Endometrial microvascular endothelial cells (primary cell): ENCODE measurements around the gene SYN1. TPM values are rescaled to one million over a fixed set of nuclear protein-coding genes. Genes with fewer than 3 reads are reported as not detected.
"Not testable (repeated sequence)": the region's sequence is repeated elsewhere in the genome, so short reads cannot be mapped to it uniquely, and the experiment has no call there.

ENCODE experiments used
- in situ Hi-C: cut with HindIII; loops from 2 replicates; pipeline ENCODE4 v1.10.0; 2017; ENCODE audit warnings: low sequenced_read_pairs, low pct_unique_long_range_greater_than_20kb; ENCODE audit errors: inconsistent ontology term
- total RNA-seq: library from RNA; depleted of rRNA; stranded (reverse); fragments of >200 nt; gene quantifications from one replicate; pipeline ENCODE4 v1.2.3, GENCODE V29; 2015; ENCODE audit errors: inconsistent ontology term

SYN1 gene
- total RNA-seq, 1 donor from 2014 or later, result not detected

DNA sequence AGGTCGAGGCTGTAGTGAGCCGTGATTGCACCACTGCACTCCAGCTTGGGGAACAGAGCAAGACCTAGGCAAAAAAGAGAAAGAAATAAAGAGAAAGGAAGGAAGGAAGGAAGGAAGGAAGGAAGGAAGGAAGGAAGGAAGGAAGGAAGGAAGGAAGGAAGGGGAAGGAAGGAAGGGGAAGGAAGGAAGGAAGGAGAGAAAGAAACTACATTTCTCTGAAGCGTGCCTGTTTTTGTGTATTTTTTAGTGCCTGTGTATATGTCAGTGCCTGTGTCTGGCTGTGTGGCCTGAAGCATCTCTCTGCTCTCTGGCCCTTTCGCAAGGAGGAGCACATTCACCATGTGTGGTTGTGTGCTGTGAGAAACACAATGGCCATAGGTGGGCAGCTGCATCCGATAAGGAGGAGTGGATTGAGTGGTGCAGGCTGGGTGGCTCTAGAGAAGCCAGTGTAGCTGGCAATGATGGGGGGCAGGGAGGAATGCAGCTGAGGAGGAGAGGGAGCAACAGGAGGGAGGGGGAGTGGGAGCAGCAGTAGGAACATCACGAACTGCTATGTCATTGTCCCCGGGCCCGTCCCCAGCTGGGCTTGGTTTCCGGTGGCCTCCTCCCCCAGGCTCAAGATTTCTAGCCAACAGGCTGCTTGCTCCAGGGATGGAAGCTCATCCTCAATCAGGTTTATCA, 11.4 kb downstream of the SYN1 start:
- in situ Hi-C loops, result no loop called here

DNA sequence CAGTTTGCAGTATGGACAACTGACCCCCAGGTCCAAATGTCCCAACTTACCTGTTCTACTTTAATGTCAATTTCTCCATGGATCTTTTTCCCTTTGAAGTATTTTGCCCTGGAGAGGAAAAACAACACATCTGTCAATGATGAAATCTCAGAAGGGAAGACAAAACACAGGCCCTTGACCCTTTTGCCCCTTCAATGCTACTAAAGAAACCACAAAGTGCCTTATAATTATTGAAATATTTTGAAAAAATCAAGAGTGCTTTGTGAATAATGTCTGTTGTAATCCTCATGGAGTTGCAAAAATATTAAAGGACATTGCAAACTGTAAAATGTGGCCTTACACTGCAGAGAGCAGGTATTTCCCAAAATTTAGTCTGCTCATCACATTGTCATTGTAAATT, 12.6 kb downstream of the SYN1 start:
- in situ Hi-C loops, result no loop called here

DNA sequence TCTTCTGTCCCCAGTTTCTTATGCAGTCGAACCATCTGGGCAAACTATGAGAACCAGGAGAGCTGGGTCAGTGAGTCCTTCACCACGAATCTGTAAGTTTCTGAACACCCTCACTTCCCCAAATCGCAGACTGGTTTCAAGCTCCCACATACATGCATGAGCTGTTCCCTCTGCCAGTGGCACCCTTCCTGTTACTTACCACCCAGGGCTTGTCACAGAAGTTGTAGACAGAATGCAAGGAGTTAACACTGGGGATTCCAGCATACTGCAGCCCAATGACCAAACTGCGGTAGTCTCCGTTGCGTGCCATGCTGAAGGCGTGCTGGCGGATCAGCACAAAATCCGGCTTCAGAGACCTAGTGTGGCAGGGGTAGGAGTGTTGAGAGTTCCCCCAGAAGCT, 14.6 kb downstream of the SYN1 start:
- in situ Hi-C loops, result no loop called here

DNA sequence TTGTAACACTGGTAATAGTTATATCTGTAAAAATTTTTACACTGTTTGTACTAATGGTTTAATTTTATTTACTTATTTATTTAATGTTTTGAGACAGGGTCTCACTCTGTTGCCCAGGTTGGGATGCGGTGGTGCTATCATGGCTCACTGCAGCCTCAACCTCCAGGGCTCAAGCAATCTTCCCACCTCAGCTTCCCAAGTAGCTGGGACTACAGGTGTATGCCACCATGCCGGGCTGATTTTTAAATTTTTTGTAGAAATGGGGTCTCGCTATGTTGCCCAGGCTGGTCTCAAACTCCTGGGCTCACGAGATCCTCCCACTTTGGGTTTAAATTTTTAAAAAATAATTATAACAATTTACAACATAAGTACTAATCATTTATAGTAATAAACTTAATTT, 16.5 kb downstream of the SYN1 start:
- in situ Hi-C loops, result not testable (repeated sequence)

DNA sequence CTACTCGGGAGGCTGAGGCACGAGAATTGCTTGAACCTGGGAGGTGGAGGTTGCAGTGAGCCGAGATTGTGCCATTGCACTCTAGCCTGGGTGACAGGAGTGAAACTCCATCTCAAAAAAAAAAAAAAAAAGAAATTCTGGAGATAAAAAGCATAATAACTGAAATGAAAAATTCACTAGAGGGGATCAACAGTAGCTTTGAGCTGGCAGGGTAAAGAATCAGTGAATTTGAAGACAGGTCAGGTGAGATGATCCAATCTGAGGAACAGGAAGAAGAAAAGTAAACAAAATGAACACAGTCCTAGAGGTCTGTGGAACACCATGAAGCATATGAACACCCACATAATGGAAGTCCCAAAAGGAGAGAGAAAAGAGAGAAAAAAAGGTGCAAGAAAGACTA, 22.4 kb downstream of the SYN1 start:
- in situ Hi-C loops, result no loop called here

DNA sequence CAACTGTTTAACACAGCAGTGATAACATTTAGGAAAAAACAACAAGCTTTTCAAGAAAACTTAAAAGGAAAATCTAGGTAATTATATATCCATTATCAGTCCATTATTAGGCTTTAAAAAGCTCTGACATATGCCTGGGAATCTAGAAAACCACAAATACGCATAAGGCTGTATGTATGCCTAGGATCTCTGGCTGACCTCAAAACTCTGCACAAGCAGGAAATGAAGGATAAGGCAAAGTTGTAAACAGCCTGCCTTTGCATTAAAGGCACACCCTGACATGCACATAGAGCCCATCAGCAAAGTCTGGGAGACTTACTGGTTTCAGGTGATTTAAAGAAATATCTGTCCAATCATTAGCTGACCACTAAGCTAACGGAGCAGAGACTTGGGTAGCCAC, 23.4 kb downstream of the SYN1 start:
- in situ Hi-C loops, result no loop called here

DNA sequence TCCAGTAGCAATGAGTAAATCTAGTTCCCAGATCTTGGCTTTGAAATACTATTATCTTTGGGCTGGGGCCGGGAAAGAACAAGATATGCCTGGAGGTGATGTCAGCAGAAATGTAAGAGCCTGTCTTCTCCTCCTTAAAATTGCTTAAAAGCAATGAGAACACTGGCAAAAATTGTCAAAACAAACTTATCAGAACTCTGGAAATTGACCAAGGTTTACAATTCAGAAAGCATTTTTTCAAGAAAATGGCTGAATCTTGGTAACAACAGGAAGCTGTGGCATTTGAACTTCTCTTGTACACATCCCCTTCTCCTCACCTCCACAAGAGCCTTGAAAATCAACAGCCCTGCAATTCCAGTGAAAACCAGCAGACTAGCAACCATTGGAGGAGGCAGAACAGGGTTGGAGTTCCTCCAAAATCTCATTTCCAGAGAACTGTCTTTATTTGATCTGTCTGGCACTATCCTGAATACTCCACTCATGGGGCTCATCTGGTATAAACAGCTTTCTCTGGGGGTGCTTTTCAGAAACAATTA, 23.9 kb downstream of the SYN1 start:
- in situ Hi-C loops, result no loop called here

DNA sequence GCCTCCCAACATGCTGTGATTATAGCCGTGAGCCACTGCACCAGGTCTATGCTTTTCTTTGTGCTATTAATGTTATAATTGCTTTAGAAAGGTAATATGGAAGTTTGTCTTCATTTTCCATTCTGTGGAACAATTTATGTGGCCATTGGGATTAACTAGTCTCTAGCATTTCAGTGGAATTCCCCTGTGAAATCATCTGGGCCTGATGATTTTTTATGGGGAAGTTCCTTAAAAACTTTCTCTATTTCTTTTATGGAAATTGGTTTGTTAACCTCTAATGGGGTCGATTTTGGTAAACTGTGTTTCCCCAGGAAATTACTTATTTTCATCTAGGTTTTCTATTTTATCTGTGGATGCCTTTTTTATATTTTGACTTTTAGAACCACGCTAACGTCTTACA, 26.1 kb downstream of the SYN1 start:
- in situ Hi-C loops, result no loop called here

DNA sequence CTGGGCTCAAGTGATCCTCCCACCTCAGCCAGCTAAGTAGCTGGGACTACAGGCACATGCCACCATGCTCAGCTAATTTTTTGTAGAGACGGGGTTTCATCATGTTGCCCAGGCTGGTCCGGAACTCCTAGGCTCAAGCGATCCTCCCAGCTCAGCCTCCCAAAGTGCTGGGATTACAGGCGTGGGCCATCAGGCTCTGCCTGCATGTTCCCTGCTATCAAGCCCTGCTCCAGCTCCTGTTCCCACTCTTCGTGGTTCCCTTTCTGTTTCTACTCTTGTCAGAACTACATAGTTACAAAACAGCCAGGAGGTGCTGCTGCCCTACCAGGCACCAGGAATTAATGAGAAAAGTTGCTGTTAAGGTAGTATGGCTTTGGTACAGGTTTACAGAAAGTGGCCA, 28.7 kb downstream of the SYN1 start:
- in situ Hi-C loops, result no loop called here

DNA sequence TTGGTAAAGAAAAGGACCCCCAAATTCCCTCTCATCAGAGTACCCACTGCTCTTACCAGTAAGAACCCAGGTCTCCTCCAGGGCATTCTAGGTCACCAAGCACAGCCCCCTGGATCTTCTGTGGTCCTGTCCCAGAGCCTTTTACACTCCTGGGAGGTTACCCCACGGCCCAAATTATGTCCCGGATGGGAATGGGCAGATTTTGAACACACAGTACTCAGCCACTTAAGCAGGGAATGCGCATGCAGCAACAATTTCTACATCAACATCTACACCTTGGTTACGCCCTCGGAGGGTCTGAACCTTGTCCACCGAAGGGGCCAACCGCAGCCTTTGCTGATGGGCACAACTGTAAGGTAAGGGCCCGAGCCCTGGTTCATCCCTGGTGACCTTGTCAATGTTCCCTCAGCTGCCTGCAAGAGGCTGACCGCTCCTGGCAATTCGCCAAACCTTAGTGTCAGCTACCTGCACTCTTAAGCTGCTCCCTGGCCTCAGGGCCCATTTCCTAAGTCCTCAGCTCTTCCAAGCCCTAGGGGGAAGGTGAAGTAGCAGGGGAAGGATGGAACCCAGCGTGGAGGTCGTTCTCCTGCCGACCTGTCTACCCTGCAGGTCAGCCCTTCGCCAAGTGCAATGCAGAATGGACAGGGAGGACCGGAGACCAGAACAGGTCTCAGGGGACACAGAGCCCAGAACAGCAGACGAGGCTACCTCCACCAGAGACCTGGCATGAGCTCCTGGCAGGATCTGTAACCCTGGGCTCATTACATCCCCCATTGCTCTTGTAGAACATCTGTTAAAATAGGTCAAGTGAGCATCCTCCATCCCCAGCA, 31.5 kb downstream of the SYN1 start:
- in situ Hi-C loops, result no loop called here

DNA sequence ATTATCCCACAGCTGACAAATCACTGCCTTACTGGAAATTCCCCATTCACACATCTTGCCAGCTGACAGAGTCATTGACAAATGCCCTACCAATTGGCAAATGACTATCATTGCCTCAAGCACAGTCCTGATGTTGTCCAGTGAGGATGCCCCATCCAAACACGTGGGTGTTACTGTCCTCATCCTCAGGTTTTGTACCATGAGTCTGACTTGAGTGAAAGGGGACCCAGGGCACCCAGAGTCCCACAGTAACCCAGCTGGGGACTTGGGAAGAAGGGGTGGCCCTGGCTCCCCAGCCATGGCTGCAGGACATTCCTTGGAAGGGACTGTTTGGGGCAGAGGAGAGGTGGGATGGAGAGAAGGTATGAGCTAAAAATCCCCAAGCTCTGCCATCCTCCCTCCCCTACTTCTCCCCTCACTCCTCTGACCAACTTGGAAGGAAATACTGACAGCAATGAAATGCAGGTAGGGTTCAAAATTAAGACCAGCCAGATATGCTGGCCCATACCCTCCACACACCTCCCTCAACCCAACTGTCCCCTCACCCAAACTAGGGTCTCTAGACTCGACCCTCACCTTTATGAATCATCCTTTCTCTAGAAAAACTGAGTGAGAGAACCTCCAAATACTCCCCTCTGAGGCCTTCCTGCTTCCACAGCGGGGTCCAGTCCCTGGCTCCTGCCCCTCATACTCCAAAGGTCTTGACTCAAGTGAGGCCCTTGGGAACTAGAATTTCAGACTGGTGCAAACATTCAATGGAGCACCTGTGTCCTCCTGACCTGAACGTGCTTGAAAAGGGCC, 32.4 kb downstream of the SYN1 start:
- in situ Hi-C loops, result no loop called here

DNA sequence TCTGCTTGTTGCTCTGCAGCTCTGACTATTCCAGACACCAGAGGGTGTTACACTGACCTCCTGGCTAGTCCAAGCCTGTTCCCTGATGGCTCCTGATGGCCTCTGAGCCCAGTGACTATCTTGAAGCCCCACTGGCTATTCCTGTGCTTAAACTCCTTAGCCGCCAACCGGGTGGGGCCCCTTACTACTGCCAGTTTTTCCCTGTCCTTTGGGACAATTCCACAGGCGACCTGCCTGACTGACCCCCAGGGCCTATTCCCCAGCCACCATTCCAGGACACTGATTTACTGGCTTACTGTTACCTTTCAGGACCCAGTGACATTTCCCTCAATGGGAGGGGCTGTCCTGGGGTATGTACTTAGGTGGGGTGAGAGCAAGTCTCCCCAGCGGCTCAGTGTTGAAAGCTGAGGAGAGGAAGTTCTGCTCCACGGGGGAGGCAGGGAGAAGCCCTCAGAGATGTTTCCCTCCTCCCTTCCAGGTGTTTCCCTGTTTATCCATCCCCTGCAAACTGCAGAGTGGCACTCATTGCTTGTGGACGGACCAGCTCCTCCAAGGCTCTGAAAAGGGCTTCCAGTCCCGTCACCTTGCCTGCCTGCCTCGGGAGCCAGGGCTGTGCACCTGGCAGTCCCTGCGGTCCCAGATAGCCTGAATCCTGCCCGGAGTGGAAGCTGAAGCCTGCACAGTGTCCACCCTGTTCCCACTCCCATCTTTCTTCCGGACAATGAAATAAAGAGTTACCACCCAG, 33.4 kb downstream of the SYN1 start:
- in situ Hi-C loops, result no loop called here

DNA sequence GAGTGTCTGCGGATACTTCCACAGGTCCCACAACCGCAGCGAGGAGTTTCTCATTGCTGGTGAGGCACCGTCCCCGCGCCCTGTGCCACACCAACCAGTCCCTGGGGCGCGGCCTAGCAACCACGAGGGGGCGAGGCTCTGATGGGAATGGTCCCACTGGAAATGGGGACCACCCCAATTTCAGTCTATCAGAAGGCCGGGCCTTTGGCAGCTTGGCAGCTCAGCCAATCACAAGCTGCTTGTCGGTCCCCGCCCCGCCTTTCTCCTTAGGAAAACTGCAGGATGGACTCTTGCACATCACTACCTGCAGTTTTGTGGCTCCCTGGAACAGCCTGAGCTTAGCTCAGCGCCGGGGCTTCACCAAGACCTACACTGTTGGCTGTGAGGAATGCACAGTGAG, 34.4 kb downstream of the SYN1 start:
- in situ Hi-C loops, result no loop called here

DNA sequence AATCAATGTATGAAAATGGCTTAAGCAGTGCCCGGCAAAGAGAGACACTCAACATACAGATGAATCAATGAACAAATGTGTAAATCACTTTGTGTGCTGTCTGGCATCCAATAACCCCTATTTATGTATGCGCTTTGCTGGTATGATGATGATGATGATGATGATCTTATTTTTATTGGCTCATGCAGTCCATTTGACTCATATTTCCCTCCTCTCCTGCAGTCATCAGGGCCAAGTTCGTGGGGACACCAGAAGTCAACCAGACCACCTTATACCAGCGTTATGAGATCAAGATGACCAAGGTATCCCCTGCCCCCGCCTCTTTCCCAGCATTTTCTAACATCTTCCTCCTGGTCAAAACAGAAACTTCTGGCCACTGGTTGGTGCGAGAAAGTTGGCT, 34.9 kb downstream of the SYN1 start:
- in situ Hi-C loops, result no loop called here

DNA sequence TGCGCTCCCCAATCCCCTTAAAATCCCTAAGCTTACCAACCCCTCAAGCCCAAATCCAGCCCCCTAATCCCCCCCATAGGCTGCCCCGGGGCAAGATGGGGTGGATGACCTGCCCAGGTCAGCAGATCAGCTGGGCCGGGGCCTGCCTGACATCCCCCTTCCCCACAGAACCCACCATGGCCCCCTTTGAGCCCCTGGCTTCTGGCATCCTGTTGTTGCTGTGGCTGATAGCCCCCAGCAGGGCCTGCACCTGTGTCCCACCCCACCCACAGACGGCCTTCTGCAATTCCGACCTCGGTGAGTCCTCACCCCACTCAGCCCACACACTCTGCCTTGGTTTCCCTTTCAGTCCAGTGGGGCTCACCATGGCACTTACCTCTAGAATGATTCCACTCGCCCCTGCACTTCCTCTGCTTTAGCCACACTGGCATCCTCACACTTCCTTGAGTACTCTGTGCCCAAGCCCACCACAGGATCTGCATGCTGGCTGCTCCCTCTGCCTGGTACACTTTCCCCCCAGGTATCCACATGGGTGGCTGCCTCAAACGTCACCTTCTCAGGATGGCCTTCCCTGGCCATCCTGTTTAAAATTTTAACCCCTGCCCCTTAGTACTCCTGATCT, 36.3 kb downstream of the SYN1 start:
- in situ Hi-C loops, result no loop called here

DNA sequence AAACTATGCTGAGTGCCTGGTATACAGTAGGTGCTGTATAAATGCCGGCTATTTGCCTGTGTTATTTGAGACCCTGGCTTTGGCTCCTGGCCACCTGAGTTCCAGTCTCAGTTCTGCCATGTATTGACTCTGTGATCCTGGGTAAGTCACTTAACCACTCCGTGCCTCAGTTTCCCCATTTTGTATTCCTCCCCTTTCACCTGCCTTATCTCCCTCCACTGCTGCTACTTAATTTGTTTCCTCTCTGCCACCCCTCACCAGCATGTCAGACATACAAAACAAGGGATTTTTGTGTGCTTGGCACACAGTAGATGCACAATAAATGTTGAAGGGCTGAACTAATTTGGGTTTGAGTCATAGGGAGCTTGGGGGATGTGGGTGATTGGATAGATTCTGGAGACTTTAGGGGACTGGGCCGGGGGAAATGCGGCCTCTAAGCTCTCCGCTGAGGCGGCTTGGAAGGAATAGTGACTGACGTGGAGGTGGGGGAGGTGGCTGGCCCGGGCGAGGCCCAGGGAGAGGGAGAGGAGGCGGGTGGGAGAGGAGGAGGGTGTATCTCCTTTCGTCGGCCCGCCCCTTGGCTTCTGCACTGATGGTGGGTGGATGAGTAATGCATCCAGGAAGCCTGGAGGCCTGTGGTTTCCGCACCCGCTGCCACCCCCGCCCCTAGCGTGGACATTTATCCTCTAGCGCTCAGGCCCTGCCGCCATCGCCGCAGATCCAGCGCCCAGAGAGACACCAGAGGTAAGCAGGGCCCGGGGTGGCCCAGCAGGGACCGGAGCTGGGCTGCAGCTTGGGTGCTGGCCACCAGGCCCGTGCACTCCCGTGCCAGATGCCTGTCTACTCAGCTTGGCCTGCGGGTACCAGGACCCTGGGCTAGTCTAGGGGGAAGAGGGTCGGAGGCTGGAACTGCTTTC, 37.7 kb downstream of the SYN1 start, which contains the start of gene TIMP1:
Gene TIMP1 (plus strand): TSS at position 706 of the 917 bp plus-strand sequence. CDS start 980 bp downstream, outside the sequence.
- in situ Hi-C loops, result no loop called here

DNA sequence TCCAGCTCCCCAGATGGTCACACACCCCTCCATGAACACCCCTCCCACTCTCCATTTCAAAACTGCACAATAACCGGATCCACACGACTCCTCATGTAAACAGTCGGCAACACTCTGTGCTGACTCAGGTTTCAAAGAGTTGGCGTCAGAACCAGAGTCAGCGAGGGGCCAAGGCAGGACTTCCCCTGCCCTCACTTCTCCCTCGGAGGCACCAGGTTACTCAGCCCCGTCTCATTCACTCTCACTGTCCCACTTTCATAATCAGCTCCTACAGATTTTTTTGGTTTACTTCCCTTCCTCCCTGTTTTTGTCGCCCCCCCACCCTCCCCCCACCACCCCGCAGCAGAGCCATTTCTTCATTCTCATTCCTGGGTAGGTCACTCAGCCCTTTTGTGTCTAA, 40.1 kb downstream of the SYN1 start:
- in situ Hi-C loops, result no loop called here
